Adrenal gland (tissue), 5 donors: ENCODE results near the gene SLFN11.

ENCODE experiments used
- POLR2A ChIP-seq, 2 donors: fragments of 450-650 bp; IDR thresholded peaks; one replicate each; pipeline ENCODE4 v1.6.1; 2017; ENCODE audit warnings: antibody characterized with exemption in 2 of 2, mild to moderate bottlenecking in 2 of 2, moderate library complexity in 1 of 2
- TF ChIP-seq, protein P1 (sequence below), 6 experiments: fragments of 450-650 bp in 4 of 6; fragments of 200-600 bp in 2 of 6; sonication (generic) in 1 of 6; IDR thresholded peaks; 1 replicate in 5 of 6; 2 replicates in 1 of 6; pipeline versions ENCODE4 v1.5.1 to v1.8.0; 2016 to 2021; ENCODE audit warnings: antibody characterized with exemption in 6 of 6, mild to moderate bottlenecking in 2 of 6, moderate library complexity in 1 of 6
- donor health status: DM: no; HTN: no; CAD: no.

DNA sequence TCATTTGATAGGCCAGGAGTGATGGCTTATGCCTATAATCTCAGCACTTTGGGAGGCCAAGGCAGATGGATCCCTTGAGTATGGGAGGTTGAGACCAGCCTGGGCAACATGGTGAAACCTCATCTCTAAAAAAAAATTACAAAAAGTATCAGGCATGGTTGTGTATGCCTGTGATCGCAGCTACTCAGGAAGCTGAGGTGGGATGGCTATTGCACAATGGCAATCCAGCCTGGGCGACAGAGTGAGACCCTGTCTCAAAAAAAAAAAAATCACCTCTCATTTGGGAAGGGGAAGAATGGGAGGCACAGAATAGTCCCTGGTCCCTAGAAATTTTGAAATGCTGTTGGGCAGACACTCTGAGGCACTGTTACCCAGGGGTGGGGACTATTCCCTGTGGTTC is 35.2 kb downstream of the SLFN11 start:
- TF ChIP-seq, protein P1, sequence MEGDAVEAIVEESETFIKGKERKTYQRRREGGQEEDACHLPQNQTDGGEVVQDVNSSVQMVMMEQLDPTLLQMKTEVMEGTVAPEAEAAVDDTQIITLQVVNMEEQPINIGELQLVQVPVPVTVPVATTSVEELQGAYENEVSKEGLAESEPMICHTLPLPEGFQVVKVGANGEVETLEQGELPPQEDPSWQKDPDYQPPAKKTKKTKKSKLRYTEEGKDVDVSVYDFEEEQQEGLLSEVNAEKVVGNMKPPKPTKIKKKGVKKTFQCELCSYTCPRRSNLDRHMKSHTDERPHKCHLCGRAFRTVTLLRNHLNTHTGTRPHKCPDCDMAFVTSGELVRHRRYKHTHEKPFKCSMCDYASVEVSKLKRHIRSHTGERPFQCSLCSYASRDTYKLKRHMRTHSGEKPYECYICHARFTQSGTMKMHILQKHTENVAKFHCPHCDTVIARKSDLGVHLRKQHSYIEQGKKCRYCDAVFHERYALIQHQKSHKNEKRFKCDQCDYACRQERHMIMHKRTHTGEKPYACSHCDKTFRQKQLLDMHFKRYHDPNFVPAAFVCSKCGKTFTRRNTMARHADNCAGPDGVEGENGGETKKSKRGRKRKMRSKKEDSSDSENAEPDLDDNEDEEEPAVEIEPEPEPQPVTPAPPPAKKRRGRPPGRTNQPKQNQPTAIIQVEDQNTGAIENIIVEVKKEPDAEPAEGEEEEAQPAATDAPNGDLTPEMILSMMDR (IDR thresholded peaks at IDR 0.05) = no peak
- TF ChIP-seq POLR2A (IDR thresholded peaks at IDR 0.05) = no peak
